HG03378 (cell line): Measurements from ENCODE around the gene ABRAXAS1.
"Not testable (repeated sequence)": the region's sequence is repeated elsewhere in the genome, so short reads cannot be mapped to it uniquely, and the experiment has no call there.

Experiments
- ATAC-seq: cut with Tn5 transposase; IDR thresholded peaks from one replicate; pipeline ENCODE4 v1.9.1; 2021; ENCODE audit warnings: mild to moderate bottlenecking, moderate library complexity; ENCODE audit not compliant: unreplicated experiment

ABRAXAS1 gene

DNA sequence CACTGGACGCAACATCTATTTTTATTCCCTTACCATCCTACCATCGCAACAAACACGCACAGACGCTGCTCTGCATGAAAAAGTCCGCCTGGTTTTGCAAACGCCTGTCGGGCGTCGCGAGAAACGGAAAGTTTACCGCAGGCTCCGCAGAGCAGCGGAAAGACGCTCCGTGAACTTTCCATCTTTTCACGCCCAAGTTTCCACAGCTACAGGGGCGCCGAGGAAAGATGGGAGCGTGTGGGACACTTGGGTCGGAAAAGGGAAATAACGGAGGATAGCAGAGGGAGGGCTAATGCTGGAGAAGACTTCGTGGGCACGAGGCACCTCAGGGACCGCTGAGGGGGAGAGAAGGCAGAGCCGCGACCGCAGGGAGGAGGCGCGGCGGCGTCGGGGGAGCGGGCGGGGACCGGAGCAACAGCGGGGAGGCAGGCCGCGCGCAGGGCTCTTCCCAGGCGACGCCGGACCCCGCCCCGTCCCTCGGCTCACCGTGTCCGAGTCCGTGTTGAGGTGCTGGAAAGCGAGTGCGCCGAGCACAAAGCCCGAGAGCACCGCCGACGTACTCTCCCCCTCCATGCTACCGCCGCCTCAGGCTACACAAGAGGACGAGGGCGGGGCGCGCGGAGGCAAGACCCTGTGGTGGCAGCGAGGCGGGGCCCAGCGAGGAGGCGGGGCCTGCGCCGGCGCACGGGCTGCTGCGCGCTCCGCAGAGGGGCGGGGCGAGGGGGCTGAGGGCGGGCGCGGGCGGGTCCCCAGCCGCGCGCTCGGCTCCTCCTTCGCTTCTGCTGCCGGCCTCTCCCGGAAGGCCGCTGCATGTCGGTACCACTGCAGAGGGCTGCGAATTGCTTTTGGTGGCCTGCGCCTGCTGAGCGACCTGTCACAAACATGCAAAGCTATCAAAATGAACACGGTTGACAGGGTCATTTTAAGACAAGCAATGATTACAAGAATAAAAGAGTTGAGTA is at the start of gene ABRAXAS1:
Gene ABRAXAS1, minus strand, starts transcription at position 601 of the 962 bp plus-strand sequence. Its CDS starts 28 bp downstream, at position 573.
- ATAC-seq = peak; percentile 92

DNA sequence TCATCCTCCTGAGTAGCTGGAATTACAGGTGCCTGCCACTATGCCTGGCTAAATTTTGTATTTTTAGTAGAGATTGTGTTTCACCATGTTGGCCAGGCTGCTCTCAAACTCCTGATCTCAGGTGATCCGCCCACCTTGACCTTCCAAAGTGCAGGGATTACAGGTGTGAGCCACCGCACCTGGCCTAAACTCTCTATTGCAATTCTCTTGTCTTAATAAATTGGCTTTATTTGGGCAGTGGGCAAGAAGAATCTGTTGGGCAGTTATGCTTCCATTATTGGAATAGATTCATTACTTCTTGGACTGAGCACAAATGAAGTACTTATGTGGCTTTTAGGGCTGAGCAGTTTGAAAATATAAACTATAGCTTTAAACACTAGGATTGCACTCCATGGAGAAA is 42.8 kb upstream of the ABRAXAS1 start:
- no peak for ATAC-seq

DNA sequence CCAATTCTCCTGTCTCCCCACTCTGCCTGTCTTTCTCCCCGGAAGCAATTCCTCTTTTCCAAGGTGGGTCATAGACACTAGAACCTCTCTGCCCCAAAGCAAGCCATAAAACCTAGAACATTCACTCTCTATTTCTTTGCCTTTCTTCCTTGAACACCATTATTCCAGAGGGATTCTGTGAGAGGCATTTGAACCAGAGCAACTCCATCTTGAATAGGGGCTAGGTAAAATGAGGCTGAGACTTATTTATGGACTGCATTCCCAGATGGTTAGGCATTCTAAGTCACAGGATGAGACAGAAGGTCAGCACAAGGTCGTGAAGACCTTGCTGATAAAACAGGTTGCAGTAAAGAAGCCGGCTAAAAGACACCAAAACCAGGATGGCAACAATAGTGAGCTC is 37.3 kb upstream of the ABRAXAS1 start:
- no peak for ATAC-seq

DNA sequence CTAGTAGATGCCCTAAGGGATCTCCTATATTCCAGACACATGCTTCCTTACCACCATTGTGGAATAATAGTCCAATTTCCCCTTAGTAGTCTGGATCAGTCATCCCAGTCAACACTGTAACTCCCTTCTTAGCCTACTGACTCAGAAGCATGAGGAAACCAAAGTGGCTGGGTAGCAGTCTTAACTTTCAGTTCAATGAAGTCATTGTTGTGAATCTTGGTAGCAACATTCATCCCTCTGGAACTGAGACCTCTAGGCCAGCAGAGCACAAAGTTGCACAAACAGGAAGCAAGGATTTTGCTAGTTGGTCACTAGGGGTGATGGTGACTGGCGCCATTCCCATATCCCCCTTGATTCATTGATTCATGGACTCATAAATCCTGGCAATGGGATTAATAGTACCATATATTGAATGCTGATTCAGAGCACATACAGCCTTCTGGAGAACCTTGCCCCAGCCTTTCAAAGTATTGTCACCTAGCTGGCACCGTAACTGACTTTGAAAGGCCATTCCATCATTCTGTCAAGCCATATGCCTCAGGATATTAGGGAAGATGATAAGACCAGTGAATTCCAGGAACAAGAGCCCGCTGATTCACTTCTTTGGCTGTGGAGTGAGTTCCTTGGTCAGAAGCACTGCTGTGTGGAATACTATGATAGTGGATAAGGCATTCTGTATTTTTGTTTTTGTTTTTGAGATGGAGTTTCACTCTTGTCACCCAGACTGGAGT is 31.3 kb upstream of the ABRAXAS1 start:
- ATAC-seq = no peak

DNA sequence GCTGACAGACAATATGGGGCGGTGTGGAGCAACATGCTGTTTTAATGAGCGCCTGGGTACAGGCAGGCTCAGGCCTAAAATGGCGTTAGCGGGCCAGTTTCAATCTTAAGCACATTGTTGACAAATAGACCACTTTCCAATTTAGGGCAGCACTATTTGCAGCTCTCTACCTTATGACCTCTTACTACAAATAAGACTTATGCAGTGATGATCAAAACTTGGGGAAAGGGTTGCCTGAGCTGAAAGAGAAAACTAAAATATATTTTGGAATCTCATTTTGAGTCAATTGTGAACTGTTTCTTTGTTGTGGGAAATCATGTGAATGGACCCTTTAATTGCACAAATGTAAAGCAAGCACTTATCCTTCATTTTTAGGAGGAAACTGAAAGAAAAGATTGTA is 25.5 kb upstream of the ABRAXAS1 start:
- ATAC-seq = no peak

DNA sequence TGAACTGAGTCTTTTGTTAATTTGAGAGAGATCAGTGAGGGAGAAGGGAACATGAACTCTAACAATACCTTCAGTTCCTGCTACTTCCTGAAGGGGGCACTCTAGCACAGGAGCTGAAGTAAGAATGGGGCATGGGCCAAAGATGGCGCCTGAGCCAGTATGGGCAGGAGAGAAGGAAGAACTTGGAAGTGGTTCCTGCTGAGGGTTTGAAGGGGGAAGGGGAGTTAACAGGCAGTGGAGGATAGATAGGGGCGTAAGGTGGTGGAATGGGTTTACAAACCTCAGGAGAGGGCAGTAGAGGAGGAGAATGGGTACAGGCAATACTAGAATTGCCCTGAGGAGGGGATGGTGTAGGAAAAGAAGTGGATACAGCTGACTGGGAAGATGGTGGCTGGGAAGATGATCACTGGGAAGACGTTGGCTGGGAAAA is 24.3 kb upstream of the ABRAXAS1 start:
- not testable (repeated sequence) for ATAC-seq

DNA sequence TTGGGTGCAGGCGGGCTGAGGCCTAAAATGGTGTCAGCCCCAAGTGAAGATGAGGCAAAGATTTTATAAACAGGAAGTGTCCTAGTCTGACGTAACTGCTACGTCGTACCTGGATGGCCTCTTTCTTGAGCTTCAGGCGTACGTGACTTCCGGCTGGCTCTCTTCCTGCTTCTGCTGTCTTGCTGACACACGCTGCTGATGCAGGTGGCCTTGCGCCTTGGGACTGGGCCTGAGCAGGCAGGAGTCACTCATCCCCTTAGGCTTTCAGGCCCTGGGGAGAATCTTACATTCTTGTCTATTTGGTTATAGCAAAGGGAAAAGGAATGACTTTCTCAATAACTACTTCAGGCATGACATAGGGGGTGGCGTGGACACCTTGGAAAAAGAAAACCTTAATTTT is 20.1 kb upstream of the ABRAXAS1 start:
- no peak for ATAC-seq

DNA sequence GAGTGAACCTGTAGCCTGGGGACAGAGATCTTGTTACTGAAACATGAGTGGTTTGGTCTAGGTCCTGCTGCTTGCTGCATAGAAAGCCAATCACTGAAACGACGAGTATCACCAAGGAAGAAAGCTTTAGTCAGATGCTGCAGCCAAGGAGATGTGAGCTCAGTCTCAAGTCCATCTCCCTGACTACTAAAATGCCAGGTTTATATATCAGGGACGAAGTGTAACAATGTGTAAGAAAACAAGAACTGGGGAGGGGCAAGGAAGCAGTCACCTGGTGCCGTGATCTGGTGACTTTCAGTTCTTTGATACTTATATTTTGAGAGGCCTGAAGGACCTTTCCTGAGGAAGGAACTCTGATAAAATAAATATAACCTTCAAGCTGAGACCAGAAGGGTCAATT is 19.6 kb upstream of the ABRAXAS1 start:
- no peak for ATAC-seq

DNA sequence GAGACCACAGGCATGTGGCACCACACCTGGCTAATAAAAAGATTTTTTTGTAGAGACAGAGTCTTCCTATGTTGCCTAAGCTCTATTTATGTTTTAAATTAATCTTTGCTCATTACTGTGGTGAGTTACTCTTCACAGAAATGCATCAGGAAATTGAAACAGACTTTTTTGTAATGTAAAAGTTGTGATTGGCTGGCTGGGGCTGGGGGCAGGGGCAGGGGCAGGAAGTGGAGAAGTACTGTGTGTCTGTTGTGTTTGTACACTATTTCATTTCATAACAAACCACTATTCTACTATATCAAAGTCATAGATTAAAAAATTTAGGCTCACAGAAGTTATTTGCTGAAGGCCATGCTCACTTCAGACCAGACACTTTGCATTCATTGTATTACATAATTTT is 19.1 kb upstream of the ABRAXAS1 start:
- no peak for ATAC-seq

DNA sequence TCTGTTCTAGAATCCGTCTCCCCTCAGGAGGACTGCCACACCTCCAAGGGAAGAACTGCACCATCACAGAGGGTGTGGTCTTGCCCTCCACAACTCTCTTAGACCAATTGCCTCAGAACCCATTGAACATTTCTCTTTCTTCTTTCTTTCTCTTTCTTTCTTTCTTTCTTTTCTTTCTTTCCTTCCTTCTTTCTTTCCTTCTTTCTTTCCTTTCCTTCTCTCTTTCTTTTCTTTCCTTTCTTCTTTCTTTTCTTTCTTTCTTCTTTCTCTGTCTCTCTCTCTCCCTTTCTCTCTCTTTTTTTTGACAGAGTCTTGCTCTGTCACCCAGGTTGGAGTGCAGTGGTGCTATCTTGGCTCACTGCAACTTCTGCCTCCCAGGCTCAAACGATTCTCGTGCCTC is 16.8 kb upstream of the ABRAXAS1 start:
- ATAC-seq = not testable (repeated sequence)

DNA sequence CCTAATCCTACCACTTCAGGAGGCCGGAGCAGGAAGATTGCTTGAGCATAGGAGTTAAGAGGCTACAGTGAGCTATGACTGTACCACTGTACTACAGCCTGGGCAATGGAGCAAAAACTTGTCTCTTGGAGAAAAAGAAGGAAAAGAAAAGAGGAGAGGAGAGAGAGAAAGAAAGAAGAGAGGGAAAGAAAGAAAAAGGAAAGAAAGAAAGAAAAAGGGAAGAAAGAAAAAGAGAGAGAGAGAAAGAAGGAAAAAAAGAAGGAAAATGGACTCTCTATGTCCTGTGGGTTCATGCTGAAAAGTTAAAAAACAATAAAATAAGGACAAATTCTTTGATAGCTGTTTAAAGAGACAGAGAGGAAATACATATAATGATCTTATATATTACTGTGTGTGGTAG is 13.3 kb upstream of the ABRAXAS1 start:
- no peak for ATAC-seq

DNA sequence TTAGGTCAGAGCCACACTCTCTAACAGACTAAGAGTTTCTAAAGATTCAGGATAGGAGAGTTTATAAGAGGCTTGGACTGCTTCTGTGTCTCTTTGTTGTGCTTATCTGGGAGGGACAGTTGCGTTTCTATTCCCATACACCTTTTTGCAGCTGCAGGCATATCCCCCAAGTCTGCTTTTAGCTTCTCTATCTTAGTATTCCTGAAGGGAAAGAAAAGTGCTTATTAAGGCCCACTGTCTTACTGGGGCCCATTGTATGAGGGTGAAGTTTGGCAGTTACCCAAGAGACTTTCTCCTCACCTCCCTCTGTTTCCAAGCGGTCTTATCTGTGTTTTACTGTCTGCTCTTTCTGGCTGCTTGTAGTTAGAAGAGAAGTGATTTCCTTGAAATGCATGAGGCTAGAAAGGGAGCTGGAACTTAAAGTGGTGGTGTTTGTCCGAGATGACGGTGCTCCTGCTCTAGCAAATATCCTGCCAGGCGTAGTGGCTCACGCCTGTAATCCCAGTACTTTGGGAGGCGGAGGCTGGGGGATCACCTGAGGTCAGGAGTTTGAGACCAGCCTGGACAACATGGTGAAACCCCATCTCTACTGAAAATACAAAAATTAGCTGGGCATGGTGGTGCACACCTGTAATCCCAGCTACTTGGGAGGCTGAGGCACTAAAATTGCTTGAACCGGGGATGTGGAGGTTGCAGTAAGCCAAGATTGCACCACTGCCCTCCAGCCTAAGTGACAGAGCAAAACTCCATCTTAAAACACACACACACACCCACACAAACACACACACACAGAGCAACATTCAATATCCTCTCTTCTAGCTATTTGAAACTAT is 11.4 kb upstream of the ABRAXAS1 start:
- not testable (repeated sequence) for ATAC-seq

DNA sequence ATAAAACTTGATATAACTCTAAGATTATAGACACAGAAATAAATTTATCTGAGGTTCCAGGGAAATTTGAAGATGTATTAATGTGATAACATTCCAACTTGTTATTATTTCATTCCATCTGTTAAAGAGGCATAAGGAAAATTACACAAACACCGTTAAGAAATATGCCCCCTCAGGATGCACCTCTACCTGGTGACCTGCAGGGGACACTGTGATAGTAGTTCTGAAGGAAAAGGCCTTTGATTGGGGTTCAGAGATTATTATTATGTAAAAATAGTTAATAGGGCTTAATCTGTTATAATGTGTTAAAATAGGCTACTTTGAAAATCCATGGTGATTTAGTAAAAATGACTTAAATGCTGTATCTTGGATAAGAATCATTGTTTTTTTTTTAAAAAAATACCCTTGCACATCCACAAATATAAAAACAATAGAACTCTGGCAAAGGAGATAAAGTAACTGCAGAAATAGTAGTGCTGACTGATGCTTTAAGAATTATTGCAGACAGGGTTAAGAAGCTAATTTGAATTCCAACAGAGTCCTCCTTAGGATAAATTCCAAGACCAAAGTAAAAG is 6.1 kb upstream of the ABRAXAS1 start:
- peak; percentile 64 for ATAC-seq

DNA sequence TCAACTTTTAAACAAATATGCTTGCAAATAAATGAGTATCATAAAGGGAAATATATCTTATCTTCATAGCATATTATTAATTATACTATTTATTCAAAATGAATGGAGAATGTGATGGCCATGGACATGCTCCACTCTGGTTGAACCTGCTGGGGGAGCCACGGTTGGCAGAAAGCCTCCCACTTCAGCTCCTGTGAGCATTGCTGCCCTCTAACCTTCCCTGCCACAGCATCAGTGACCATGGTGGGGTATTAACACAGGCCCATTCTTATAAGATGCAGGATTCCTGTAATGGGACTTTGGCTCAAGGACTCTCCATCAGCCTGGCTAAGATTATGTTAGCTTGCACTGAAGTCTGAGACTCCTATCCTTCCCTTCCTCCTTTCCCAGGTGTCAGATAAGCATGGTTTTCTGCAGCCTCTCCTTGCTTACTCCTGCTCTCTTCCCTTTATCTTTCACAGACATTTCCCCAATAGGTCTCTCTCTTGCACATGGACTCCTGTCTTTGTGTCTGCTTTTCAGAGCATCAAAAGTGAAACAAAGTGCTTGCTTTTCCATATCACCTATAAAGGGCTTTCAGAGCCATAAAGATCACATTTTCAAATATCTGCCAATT is 4.9 kb upstream of the ABRAXAS1 start:
- ATAC-seq = no peak

DNA sequence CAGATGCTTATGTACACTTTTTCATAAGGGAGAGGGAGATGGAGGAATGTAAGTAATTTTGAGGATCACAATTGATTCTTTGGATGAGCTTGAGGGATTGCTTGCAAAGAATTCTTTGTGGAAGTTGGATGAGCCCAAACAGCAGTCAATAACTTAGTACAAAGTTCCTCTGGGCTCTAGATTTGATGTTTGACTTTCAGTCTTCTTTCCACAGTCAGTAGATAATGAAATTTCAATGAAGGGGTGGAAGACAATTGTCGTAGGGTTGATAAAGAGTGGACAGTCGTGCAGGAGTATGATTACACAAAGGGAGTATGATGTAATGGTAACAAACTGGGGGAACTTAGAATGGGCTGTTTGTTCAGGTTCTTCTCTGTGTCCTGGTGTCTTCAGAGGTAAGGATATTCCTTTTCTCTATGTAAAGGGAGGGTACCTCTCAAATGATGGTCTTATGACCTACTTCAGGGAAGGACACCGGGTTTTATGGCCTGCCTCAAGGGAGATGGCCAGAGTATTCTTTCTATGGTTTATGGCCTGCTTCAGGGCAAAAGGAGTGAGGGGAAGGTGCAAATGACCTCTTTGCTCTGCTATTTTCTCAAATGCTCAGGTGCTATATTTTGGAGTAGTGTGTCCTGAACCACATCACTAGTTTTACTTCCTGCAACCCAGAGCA is 1.7 kb upstream of the ABRAXAS1 start:
- ATAC-seq = no peak

DNA sequence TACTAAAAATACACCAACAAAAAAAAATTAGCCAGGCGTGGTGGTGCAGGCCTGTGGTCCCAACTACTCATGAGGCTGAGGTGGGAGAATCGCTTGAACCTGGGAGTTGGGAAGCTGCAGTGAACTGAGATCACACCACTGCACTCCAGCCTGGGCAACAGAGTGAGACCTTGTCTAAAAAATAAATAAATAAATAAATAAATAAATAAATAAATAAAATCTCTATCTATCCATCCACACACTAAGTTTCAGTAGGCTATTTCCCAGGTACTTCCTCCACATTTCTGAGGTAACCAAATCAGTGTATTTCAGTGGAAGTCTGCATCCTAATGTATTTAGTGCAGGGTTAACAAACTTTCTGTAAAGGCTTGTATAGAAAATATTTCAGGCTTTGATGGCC is 10.9 kb downstream of the ABRAXAS1 start:
- no peak for ATAC-seq

DNA sequence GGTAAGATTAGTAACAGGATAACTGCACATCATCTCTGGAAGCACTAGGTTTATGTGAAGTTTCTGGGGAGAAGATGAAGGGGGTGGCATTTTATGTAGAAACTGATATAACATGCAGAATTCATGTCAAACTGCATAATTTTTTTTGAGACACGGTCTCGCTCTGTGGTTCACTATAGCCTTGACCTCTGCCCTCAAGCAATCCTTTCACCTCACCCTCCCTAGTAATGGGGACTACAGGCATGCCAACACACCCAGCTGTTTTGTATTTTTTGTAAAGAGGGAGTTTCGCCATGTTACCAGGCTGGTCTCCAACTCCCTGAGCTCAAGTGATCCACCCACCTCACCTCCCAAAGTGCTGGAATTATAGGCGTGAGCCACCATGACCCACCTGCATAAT is 11.5 kb downstream of the ABRAXAS1 start:
- no peak for ATAC-seq

DNA sequence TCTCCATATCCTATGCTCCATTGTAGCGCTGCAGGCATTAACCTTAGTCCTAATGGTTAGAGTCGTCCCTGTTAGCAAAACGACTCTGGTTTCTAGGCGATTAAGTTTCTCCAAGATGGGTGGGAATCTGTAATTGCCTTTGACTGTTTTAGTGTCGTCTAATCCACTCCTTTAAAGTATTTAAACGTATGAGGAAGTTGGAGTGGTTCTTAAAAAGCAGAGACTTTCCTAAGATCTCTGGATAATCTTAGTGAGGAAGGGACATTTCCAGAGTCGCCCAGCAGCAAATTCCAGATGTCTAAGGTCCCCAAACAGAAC is 28.8 kb downstream of the ABRAXAS1 start:
- no peak for ATAC-seq

DNA sequence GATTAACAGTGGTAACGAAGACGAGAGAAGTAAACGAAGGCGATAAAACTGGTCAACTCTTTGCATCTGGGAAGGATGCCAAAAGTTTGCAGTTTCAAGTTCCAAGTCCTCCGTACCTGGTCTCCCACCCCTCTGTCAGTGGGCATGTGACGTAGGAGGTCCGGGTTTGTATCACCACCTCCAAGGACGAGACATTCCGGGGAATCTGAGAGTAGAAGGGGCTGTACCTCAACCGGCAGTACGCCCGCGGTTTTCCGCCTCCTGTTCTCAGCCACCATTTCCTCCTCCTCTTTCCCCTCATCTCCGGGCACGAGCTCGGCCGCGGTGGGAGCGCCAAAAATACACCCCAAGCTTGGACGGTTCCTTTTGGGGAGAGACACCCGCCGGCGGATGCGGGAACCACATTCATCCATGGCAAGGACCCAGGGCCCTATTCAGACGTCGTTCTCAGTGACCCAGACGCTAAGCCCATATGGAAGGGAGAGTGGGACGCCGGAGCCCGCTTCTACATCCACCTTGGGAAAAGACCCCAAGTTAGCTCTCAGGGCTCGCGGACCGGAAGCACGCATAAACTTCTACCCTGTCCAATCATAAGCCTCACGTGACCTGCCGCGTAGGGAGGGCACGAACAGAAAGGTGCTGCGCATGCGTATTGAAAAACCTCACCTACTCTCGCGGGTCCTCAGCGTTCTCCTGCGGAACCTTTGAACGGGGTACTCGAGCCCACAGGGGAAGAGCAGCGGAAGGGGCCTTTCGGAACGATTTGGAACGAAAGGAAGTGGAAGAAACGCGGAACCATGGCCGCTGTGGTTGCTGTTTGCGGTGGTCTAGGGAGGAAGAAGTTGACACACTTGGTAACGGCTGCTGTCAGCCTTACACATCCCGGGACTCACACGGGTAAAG is 29.4 kb downstream of the ABRAXAS1 start, which contains the start of the genes HELQ and MRPS18C:
Gene HELQ, minus strand, starts transcription at position 543 of the 903 bp plus-strand sequence. Its CDS starts 130 bp downstream, at position 413.
Gene MRPS18C, plus strand, starts transcription at position 778 of the 903 bp plus-strand sequence. Its CDS starts 20 bp downstream, at position 798.
- ATAC-seq = peak; percentile 95
